ENCODE measurements around the gene PGD.
"Not testable (repeated sequence)": the region's sequence is repeated elsewhere in the genome, so short reads cannot be mapped to it uniquely, and the experiment has no call there.

PGD gene

DNA sequence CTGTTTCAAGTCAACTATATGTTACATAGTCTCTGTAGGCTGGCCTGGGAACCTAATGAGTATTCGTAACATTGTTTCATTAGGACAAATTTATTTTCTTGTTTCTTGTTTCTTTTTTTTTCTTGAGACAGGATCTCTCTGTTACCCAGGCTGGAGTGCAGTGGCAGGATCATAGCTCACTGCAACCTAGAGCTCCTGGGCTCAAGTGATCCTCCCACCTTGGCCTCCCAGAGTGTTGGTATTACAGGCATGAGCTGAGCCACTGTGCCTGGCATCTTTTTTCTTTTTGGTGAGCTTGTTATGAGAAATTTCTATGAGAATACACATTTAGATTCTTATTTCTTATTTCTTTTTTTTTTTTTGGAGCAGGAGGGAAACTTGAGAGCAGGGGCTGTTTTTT, 38.2 kb downstream of the PGD start:
- no peak for DNase-seq (ENCODE audit: low read depth in 2 of 2)

GRCh38 chr1:10438677-10439163, 39.9 kb downstream of the PGD start:
- no peak for DNase-seq (ENCODE audit: low read depth in 2 of 2)

DNA sequence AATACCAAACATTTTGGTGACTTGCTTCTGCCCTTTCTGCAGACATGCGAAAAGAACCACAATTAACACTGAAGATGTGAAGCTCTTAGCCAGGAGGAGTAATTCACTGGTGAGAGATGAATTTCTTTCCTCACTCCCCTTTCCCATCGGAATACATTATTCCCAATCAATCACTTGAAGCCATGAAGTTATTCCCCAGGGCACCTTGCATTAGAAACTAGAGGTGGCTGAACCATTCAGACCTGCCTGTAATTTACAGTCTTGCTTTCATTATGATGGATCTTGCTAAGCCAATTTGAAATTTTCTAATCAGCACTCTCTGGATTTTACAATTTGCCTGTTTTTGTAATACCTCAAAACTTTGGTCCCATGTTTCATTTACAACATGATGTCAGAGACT, 41.4 kb downstream of the PGD start:
- no peak for DNase-seq (ENCODE audit: low read depth in 2 of 2)

DNA sequence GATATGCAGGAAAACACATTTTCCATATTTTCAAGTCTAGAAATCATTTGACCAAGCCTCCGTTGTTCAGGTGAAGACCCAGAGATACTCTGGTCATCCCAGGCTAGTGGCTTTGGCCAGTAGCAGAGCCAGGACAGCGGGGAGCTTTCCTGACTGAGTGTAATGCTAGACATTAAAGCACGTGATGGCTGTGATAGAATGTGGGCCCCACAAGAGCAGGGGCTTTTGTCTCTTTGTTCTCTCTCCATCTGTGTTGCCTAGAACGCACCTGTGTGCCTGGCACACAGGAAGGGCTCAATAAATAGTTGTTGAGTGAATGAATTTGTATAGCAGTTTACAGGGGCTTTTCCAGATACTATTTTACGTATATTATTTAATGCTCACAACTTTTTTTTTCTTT, 41.9 kb downstream of the PGD start:
- no peak for DNase-seq (ENCODE audit: low read depth in 2 of 2)

GRCh38 chr1:10444248-10444647, 45.4 kb downstream of the PGD start:
- no peak for DNase-seq (ENCODE audit: low read depth in 2 of 2)

DNA sequence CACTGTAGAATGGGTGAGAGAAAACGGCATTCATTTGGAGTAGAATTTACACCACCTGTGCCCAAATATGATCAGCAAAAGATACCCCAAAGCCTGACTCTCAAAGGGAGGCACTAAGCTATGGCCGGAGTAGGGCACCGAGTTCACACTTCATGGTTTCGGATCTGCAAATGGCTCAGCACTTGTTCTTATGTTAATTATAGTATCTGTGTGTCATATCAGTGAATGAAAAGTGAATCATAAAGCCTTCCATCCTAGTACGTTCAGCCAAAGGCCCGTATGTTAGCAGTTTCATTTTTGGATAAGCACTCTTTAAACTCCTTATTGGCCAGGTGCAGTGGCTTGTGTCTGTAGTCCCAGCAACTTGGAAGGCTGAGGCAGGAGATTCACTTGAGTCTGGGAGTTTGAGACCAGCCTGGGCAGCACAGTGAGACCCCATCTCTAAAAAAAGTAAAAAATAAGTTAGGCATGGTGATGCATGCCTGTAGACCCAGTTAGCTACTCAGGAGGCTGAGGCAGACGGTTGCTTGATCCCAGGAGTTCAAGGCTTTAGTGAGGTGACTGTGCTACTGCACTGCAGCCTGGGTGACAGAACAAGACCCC, 46.0 kb downstream of the PGD start:
- DNase-seq (ENCODE audit: low read depth in 2 of 2): no peak

DNA sequence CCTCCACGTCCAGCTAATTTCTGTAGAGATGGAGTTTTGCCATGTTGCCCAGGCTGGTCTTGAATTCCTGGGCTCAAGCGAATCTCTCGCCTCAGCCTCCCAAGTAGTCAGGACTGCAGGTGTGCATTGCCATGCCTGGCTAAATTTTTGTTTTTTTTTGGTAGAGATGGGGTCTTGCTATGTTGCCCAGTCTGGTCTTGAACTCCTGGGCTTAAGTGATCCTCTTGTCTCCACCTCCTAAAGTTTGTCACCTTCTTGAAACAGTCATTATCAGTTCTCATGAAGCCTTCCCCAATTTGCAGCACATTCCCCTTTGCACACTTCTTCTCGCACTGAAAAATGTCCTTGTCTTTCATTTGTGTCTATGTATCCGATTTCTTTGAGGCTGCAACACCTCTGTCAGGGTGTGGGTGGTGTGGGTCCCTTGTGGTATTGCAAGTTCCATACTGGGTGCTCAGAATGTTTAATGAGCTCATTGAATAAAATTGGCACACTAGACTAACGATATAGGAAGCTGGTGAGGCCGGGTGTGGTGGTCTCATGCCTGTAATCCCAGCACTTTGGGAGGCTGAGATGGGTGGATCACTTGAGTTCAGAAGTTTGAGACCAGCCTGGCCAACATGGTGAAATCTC, 48.0 kb downstream of the PGD start:
- no peak for DNase-seq (ENCODE audit: low read depth in 2 of 2)

- DNase-seq (ENCODE audit: low read depth in 2 of 2): no peak
Observed at GRCh38 chr1:10449751-10450150, 50.9 kb downstream of the PGD start, which contains the start of gene CORT. Gene CORT (plus strand): TSS chr1:10450031. CDS start chr1:10450224, 193 bp downstream.

- DNase-seq (ENCODE audit: low read depth in 2 of 2): no peak
Observed at GRCh38 chr1:10450156-10450814, 51.4 kb downstream of the PGD start.

- DNase-seq (ENCODE audit: low read depth in 2 of 2): no peak
Observed at GRCh38 chr1:10450836-10451235, 52.0 kb downstream of the PGD start.

GRCh38 chr1:10451287-10451686, 52.4 kb downstream of the PGD start:
- no peak for DNase-seq (ENCODE audit: low read depth in 2 of 2)

GRCh38 chr1:10456048-10456447, 57.2 kb downstream of the PGD start:
- DNase-seq (ENCODE audit: low read depth in 2 of 2): no peak

DNA sequence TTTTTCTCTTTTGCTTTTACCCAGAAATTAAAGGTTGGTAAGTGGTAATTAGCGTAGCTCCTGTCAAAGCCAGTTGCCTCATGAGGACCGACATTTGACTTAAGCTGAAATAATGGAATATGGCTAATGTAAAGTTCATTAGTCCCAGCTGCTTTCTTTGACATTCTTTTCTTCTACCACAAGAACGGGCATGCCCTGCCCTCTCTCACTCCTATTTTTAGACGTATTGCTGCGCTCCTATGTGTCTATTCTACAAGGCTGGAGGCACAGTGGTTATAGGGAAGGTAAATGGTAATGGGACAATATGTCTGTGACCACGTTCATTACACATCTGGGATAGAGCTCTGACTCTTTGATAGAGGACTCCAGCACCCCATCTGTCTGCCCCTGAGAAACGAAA, 57.8 kb downstream of the PGD start:
- no peak for DNase-seq (ENCODE audit: low read depth in 2 of 2)

- not testable (repeated sequence) for DNase-seq (ENCODE audit: low read depth in 2 of 2)
Observed at GRCh38 chr1:10457462-10457861, 58.6 kb downstream of the PGD start.

DNA sequence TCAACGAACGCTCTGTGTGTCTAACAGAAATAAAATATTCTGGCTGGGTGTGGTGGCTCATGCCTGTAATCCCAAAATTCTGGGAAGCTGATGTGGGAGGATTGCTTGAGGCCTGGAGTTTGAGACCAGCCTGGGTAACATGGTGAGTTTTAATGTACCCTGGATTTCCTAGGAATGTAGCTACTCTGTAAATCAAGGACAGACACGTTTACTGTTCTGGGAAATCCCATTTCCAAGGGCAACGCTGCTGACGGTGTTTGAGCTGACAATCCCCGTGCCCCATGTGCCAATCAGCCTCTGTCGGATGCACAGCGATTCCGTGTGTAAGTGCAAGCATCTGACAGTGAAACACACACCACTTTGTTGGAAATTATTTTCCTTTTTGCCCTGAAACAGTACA, 59.0 kb downstream of the PGD start:
- DNase-seq (ENCODE audit: low read depth in 2 of 2): no peak

GRCh38 chr1:10459184-10459583, 60.3 kb downstream of the PGD start:
- no peak for DNase-seq (ENCODE audit: low read depth in 2 of 2)

DNA sequence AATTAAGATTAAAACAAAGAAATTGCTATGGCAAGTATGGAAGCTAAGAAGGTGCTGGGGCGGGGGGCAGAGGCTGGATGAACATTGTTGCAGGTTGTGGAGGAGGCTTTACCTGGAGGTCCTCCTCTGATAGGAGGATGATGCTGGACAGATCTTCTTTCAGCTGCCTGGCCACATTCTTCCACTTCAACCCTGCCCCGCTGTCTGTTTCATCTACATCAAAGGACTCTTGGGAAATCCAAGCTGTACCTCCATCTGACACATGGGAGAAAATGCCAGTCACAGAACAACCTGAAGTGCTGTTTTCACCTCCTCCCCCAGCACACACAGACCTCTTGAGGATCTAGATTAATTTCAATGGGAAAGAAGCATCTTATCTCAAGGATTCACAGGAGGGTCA, 68.2 kb downstream of the PGD start:
- no peak for DNase-seq (ENCODE audit: low read depth in 2 of 2)

GRCh38 chr1:10470043-10470442, 71.2 kb downstream of the PGD start:
- DNase-seq (ENCODE audit: low read depth in 2 of 2): no peak

Data from stimulated activated CD4-positive, alpha-beta T cell treated with anti-CD3 and anti-CD28 coated beads, Interleukin-4, amount 100 ng/mL, for 48 hours (primary cell).